SK-N-SH (cell line): Measurements from ENCODE around the gene TMEM184A.

Source experiments
- CTCF ChIP-seq: fragments of 200-600 bp; sonication (generic); IDR thresholded peaks from 2 replicates; pipeline ENCODE4 v1.6.1; 2017; ENCODE audit warnings: antibody characterized with exemption, mild to moderate bottlenecking, moderate library complexity
- EP300 ChIP-seq, 2 experiments: IDR thresholded peaks; 2 replicates each; pipeline versions ENCODE4 v1.4.0 to v1.6.1; 2012; ENCODE audit warnings: borderline replicate concordance in 1 of 2, low read depth in 1 of 2, low read length in 1 of 2
- MAX ChIP-seq: IDR thresholded peaks from 2 replicates; pipeline ENCODE4 v1.4.0; 2012; ENCODE audit warnings: low read depth
- NRF1 ChIP-seq: IDR thresholded peaks from 2 replicates; pipeline ENCODE4 v1.6.1; 2012; ENCODE audit warnings: low read depth, mild to moderate bottlenecking, low read length
- POLR2AphosphoS5 ChIP-seq: IDR thresholded peaks from 2 replicates; pipeline ENCODE4 v1.6.1; 2012; ENCODE audit warnings: low read depth, low read length
- RAD21 ChIP-seq: IDR thresholded peaks from 2 replicates; pipeline ENCODE4 v1.6.1; 2012; ENCODE audit warnings: mild to moderate bottlenecking, low read length
- SIN3A ChIP-seq: IDR thresholded peaks from 2 replicates; pipeline ENCODE4 v1.6.1; 2012; ENCODE audit warnings: low read depth, mild to moderate bottlenecking, low read length, moderate library complexity, borderline replicate concordance
- TAF1 ChIP-seq: IDR thresholded peaks from 2 replicates; pipeline ENCODE4 v1.6.1; 2012; ENCODE audit warnings: low read depth, mild to moderate bottlenecking, low read length, moderate library complexity, borderline replicate concordance
- TCF12 ChIP-seq: IDR thresholded peaks from 2 replicates; pipeline ENCODE4 v1.4.0; 2012
- YY1 ChIP-seq: IDR thresholded peaks from 2 replicates; pipeline ENCODE4 v1.4.0; 2012; ENCODE audit warnings: low read depth, mild to moderate bottlenecking
- TF ChIP-seq, protein P1 (sequence below): IDR thresholded peaks from 2 replicates; pipeline ENCODE4; 2012
- TF ChIP-seq, protein P2 (sequence below): IDR thresholded peaks from 2 replicates; pipeline ENCODE4 v1.4.0; 2012; ENCODE audit warnings: low read depth, borderline replicate concordance

DNA sequence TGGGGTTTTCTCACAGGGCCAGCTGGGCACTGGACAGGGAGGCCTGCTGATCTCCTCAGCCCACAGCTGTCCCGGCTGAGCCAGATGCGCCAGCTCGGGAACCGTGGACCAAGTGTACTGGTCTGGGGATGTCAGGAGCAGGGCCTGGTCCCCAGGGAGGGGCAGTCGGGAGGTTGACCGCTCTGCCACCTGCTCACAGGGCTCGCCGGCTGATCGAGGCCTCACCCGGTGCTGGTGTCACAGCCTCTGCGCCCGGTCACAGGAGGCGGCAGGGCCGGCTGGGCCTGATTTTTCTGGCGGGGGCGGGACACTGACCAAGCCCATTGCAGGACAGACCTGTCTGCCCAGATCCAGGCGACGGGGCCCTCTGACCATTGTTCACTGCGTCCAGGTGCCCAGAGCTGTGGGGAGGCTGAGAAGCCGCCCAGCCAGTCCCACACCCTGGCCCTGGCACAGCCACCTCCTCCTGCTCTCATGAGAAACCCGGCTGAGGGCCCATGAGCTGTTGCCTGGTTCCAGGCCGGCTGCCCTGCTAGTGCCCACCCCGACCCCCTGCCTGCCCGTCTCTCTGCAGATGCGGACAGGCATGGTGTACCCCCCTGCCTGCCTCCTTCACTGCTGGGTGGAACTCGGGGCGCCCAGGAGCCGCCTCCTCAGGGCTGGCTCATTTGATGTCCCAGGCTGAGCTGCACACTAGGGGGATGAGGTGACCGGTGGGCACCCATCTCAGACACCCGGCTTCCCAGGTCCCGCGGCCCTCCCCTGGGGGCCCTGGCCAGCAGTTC is 3.0 kb upstream of the TMEM184A start:
- TF ChIP-seq POLR2AphosphoS5 (no peak), MAX (no peak), NRF1 (no peak), EP300 (IDR thresholded peaks at IDR 0.05; ENCODE audit: borderline replicate concordance in 1 of 2, low read depth in 1 of 2, low read length in 1 of 2) (no peak), RAD21 (no peak), CTCF (no peak), YY1 (no peak), SIN3A (no peak), TAF1 (no peak), TCF12 (no peak)
- TF ChIP-seq, protein P1, sequence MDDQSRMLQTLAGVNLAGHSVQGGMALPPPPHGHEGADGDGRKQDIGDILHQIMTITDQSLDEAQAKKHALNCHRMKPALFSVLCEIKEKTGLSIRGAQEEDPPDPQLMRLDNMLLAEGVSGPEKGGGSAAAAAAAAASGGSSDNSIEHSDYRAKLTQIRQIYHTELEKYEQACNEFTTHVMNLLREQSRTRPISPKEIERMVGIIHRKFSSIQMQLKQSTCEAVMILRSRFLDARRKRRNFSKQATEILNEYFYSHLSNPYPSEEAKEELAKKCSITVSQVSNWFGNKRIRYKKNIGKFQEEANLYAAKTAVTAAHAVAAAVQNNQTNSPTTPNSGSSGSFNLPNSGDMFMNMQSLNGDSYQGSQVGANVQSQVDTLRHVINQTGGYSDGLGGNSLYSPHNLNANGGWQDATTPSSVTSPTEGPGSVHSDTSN = no peak
- TF ChIP-seq, protein P2, sequence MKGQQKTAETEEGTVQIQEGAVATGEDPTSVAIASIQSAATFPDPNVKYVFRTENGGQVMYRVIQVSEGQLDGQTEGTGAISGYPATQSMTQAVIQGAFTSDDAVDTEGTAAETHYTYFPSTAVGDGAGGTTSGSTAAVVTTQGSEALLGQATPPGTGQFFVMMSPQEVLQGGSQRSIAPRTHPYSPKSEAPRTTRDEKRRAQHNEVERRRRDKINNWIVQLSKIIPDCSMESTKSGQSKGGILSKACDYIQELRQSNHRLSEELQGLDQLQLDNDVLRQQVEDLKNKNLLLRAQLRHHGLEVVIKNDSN = no peak
